CD4-positive, alpha-beta memory T cell (primary cell): ENCODE data around the gene ITGA2B. TPM values are rescaled to one million over a fixed set of nuclear protein-coding genes. Genes with fewer than 3 reads are reported as not detected.

Experiments
- CTCF ChIA-PET: fragments of 350-600 bp; sonication (Branson Sonifier 250); formaldehyde crosslinking; loops from one replicate; lab custom pipeline; 2021; ENCODE audit warnings: inconsistent platforms; ENCODE audit not compliant: partially characterized antibody; lab: Charles Lee
- POLR2A ChIA-PET: fragments of 350-600 bp; sonication (Branson Sonifier 250); formaldehyde crosslinking; loops from one replicate; lab custom pipeline; 2021; ENCODE audit not compliant: partially characterized antibody; lab: Charles Lee
- DNase-seq, 5 donors: peaks; one replicate each; pipeline versions ENCODE4 v3.0.0 to v3.0.0-alpha.2; 2020 to 2022; ENCODE audit warnings: mixed read lengths in 1 of 5
- H3K27ac ChIP-seq: one replicate; pipeline ENCODE4 v1.7.0; 2013; ENCODE audit warnings: low read depth, low read length
- H3K27me3 ChIP-seq: 2 replicates; pipeline ENCODE4 v1.7.0; 2013; ENCODE audit warnings: mild to moderate bottlenecking, low read length, moderate library complexity; ENCODE audit not compliant: insufficient read depth
- H3K36me3 ChIP-seq: 2 replicates; pipeline ENCODE4 v1.7.0; 2013; ENCODE audit warnings: mild to moderate bottlenecking, low read length, moderate library complexity; ENCODE audit not compliant: insufficient read depth
- H3K4me1 ChIP-seq: 2 replicates; pipeline ENCODE4 v1.7.0; 2013; ENCODE audit warnings: mild to moderate bottlenecking, low read length, moderate library complexity; ENCODE audit not compliant: insufficient read depth
- H3K4me3 ChIP-seq, 2 donors: one replicate each; pipeline ENCODE4 v1.7.0; 2013; ENCODE audit warnings: low read length in 2 of 2, mild to moderate bottlenecking in 1 of 2
- H3K9me3 ChIP-seq, 2 donors: one replicate each; pipeline ENCODE4 v1.7.0; 2013; ENCODE audit warnings: low read length in 2 of 2, control low read depth in 1 of 2; ENCODE audit not compliant: control insufficient read depth in 1 of 2
- H3K27ac Mint-ChIP-seq, 7 donors: one replicate each; pipeline ENCODE4 v1.8.0; 2020 to 2021; ENCODE audit warnings: mixed read lengths in 7 of 7, mild to moderate bottlenecking in 6 of 7, inconsistent platforms in 3 of 7, moderate library complexity in 3 of 7
- H3K27me3 Mint-ChIP-seq, 2 donors: one replicate each; pipeline ENCODE4 v1.8.0; 2020 to 2021; ENCODE audit warnings: mixed read lengths in 2 of 2
- H3K36me3 Mint-ChIP-seq, 2 donors: one replicate each; pipeline ENCODE4 v1.8.0; 2020 to 2021; ENCODE audit warnings: mixed read lengths in 2 of 2, inconsistent platforms in 1 of 2, mild to moderate bottlenecking in 1 of 2
- H3K4me1 Mint-ChIP-seq, 4 donors: one replicate each; pipeline ENCODE4 v1.8.0; 2020 to 2021; ENCODE audit warnings: mixed read lengths in 4 of 4, mild to moderate bottlenecking in 1 of 4
- H3K4me3 Mint-ChIP-seq, 8 donors: one replicate each; pipeline ENCODE4 v1.8.0; 2020 to 2021; ENCODE audit warnings: mixed read lengths in 8 of 8, mild to moderate bottlenecking in 7 of 8, moderate library complexity in 6 of 8, inconsistent platforms in 3 of 8
- H3K9me3 Mint-ChIP-seq, 8 donors: one replicate each; pipeline ENCODE4 v1.8.0; 2020 to 2021; ENCODE audit warnings: mixed read lengths in 8 of 8, mild to moderate bottlenecking in 5 of 8, inconsistent platforms in 3 of 8, moderate library complexity in 1 of 8
- intact Hi-C: fragments of 100-400 bp; cut with micrococcal nuclease; formaldehyde crosslinking; loops from one replicate; pipeline ENCODE4 v1.15.1; 2023
- polyA plus RNA-seq, 2 donors: library from polyadenylated mRNA; unstranded; fragments of 300-500 nt; fragmentation: Illumina TruSeq; gene quantifications; one replicate each; pipeline ENCODE4 v1.2.3, GENCODE V29; 2021
- total RNA-seq, 2 experiments: library from RNA; stranded (reverse); gene quantifications; one replicate each; pipeline ENCODE4 v1.2.3, GENCODE V29; 2021

Gene ITGA2B
- total and polyA plus RNA-seq, 4 experiments from 2014 or later, result 0.44 to 1.0 TPM; not detected in 2

GRCh38 chr17:44324092-44324570, 65.3 kb downstream of the ITGA2B start:
- CTCF ChIA-PET, result interaction anchor here (0.5 to 5.3 kb wide), 4 partner anchors 21 to 139 kb away, joined by 3 to 45 read pairs (median 7); partner anchors contain the start of genes GRN and UBTF
- H3K36me3 Mint-ChIP-seq, result peaks cover 6 to 26% of the 10 kb centered on the region in 2 donors
- H3K4me1 Mint-ChIP-seq, result peaks cover 7 to 41% (median 23%) of the 10 kb centered on the region in 4 donors
- no peaks in the 10 kb centered on the region for H3K9me3 Mint-ChIP-seq
- Histone ChIP-seq H3K9me3 (no peaks in the 10 kb centered on the region), H3K27me3 (no peaks in the 10 kb centered on the region), H3K4me3 (peak overlapping the region; percentile 47 to 76), H3K4me1 (peaks cover 13% of the 10 kb centered on the region), H3K36me3 (peaks cover 13% of the 10 kb centered on the region), H3K27ac (peak overlapping the region; percentile 91)
- no peak for DNase-seq
- intact Hi-C loops, result loop anchor here (1.0 kb wide), 4 partner anchors 16 to 201 kb away; partner anchors contain the start of genes HDAC5, RUNDC3A and TMUB2
- no peaks in the 10 kb centered on the region for H3K27me3 Mint-ChIP-seq
- H3K4me3 Mint-ChIP-seq, result peak overlapping the region; percentile 74 to 93 (median 82)
- POLR2A ChIA-PET, result interaction anchor here (0.7 to 8.0 kb wide), 10 partner anchors 9 to 201 kb away, joined by 3 to 209 read pairs (median 10); partner anchors contain the start of genes ATXN7L3, HDAC5, TMUB2 and UBTF
- peak overlapping the region in 6 of 7 donors; percentile 29 to 80 (median 52) for H3K27ac Mint-ChIP-seq

- Mint-ChIP-seq H3K9me3 (no peaks in the 10 kb centered on the region), H3K27me3 (no peaks in the 10 kb centered on the region), H3K4me3 (peak overlapping the region; percentile 74 to 87 (median 81)), H3K4me1 (peaks cover 7 to 41% (median 23%) of the 10 kb centered on the region in 4 donors), H3K36me3 (peaks cover 6 to 27% of the 10 kb centered on the region in 2 donors), H3K27ac (peak overlapping the region; percentile 15 to 81 (median 53))
- ChIA-PET POLR2A (interaction anchor here (1.8 to 8.0 kb wide), 6 partner anchors 8 to 138 kb away, joined by 5 to 209 read pairs (median 40); partner anchors contain the start of genes ATXN7L3, TMUB2 and UBTF), CTCF (interaction anchor here (0.5 to 5.3 kb wide), 4 partner anchors 22 to 138 kb away, joined by 3 to 45 read pairs (median 7); partner anchors contain the start of genes GRN and UBTF)
- no peaks in the 10 kb centered on the region for H3K9me3 ChIP-seq
- no peaks in the 10 kb centered on the region for H3K27me3 ChIP-seq
- DNase-seq, result no peak
- peaks cover 13% of the 10 kb centered on the region for H3K36me3 ChIP-seq
- H3K4me1 ChIP-seq, result peaks cover 13% of the 10 kb centered on the region
- peak overlapping the region; percentile 47 to 76 for H3K4me3 ChIP-seq
- H3K27ac ChIP-seq, result peak overlapping the region; percentile 91
- intact Hi-C loops, result loop anchor here (1.0 kb wide), 4 partner anchors 15 to 200 kb away; partner anchors contain the start of genes HDAC5, RUNDC3A and TMUB2
Observed at GRCh38 chr17:44323359-44324091, 65.9 kb downstream of the ITGA2B start.

GRCh38 chr17:44322236-44322895, 67.1 kb downstream of the ITGA2B start:
- Mint-ChIP-seq H3K4me3 (peak overlapping the region in 4 of 8 donors; percentile 11 to 57 (median 34)), H3K4me1 (peaks cover 5 to 37% (median 18%) of the 10 kb centered on the region in 4 donors), H3K9me3 (peaks cover 0 to under 1% (median 0%) of the 10 kb centered on the region in 8 donors), H3K27ac (no peak overlapping the region), H3K36me3 (peaks cover 6 to 27% of the 10 kb centered on the region in 2 donors), H3K27me3 (peaks cover 2 to 4% of the 10 kb centered on the region in 2 donors)
- intact Hi-C loops, result no loop called here
- DNase-seq, result no peak
- Histone ChIP-seq H3K9me3 (no peaks in the 10 kb centered on the region), H3K4me3 (no peak overlapping the region), H3K27me3 (no peaks in the 10 kb centered on the region), H3K4me1 (peaks cover 13% of the 10 kb centered on the region), H3K27ac (no peak overlapping the region), H3K36me3 (peaks cover 13% of the 10 kb centered on the region)
- ChIA-PET CTCF (interaction anchor here (0.8 to 5.3 kb wide), 3 partner anchors 9 to 120 kb away, joined by 3 to 45 read pairs (median 11); no protein-coding TSS in a partner anchor), POLR2A (interaction anchor here (0.5 to 8.0 kb wide), 3 partner anchors 23 to 113 kb away, joined by 3 to 209 read pairs (median 108); partner anchors contain the start of genes GRN and UBTF)

Other genes starting within 250 kb of the ITGA2B start
- under 1 TPM; 0.36 to 0.64 TPM for gene HROB, start 247.7 kb downstream of the ITGA2B start, total RNA-seq
- gene HROB, start 247.7 kb downstream of the ITGA2B start, polyA plus RNA-seq, result under 1 TPM; 0.25 to 0.43 TPM
- not detected for gene ASB16, start 218.9 kb downstream of the ITGA2B start, total RNA-seq
- under 1 TPM in 1 of 2 donors, not detected in 1; 0.14 TPM for gene ASB16, start 218.9 kb downstream of the ITGA2B start, polyA plus RNA-seq
- gene TMUB2, start 202.7 kb downstream of the ITGA2B start, total RNA-seq, result 10 to 100 TPM; 45.4 to 47.9 TPM
- 10 to 100 TPM; 35.3 TPM for gene TMUB2, start 202.7 kb downstream of the ITGA2B start, polyA plus RNA-seq
- gene ATXN7L3, start 189.8 kb downstream of the ITGA2B start, total RNA-seq, result 100 to 1,000 TPM; 123 to 128 TPM
- 10 to 100 TPM in 1 of 2 donors, 1 to 10 TPM in 1; 5.8 to 17.7 TPM for gene ATXN7L3, start 189.8 kb downstream of the ITGA2B start, polyA plus RNA-seq
- 100 to 1,000 TPM; 245 to 264 TPM for gene UBTF, start 170.0 kb downstream of the ITGA2B start, total RNA-seq
- 10 to 100 TPM; 12.2 to 69.7 TPM for gene UBTF, start 170.0 kb downstream of the ITGA2B start, polyA plus RNA-seq
- not detected for gene SLC4A1, start 121.5 kb downstream of the ITGA2B start, total RNA-seq
- not detected for gene SLC4A1, start 121.5 kb downstream of the ITGA2B start, polyA plus RNA-seq
- under 1 TPM in 1 of 2 experiments, not detected in 1; 0.19 TPM for gene RUNDC3A, start 81.0 kb downstream of the ITGA2B start, total RNA-seq
- gene RUNDC3A, start 81.0 kb downstream of the ITGA2B start, polyA plus RNA-seq, result under 1 TPM in 1 of 2 donors, not detected in 1; 0.28 TPM
- gene SLC25A39, start 64.8 kb downstream of the ITGA2B start, total RNA-seq, result 10 to 100 TPM; 91.2 to 94.4 TPM
- 100 to 1,000 TPM; 116 to 140 TPM for gene SLC25A39, start 64.8 kb downstream of the ITGA2B start, polyA plus RNA-seq
- gene GRN, start 44.3 kb downstream of the ITGA2B start, total RNA-seq, result 10 to 100 TPM; 49.5 to 50.0 TPM
- 10 to 100 TPM; 45.9 to 69.2 TPM for gene GRN, start 44.3 kb downstream of the ITGA2B start, polyA plus RNA-seq
- gene FAM171A2, start 25.8 kb downstream of the ITGA2B start, total RNA-seq, result under 1 TPM; 0.52 to 0.72 TPM
- gene FAM171A2, start 25.8 kb downstream of the ITGA2B start, polyA plus RNA-seq, result under 1 TPM in 1 of 2 donors, not detected in 1; 0.13 TPM
- gene GPATCH8, start 113.8 kb upstream of the ITGA2B start, total RNA-seq, result 10 to 100 TPM; 69.8 to 70.6 TPM
- 10 to 100 TPM; 12.9 to 75.8 TPM for gene GPATCH8, start 113.8 kb upstream of the ITGA2B start, polyA plus RNA-seq
- gene FZD2, start 167.8 kb upstream of the ITGA2B start, total RNA-seq, result not detected
- not detected for gene FZD2, start 167.8 kb upstream of the ITGA2B start, polyA plus RNA-seq